Putamen (tissue), 1 donor: ENCODE data around the gene SIAH1.
"Not testable (repeated sequence)": the region's sequence is repeated elsewhere in the genome, so short reads cannot be mapped to it uniquely, and the experiment has no call there.

Source experiments
- DNase-seq: peaks from one replicate; pipeline ENCODE4 v3.0.0-alpha.2; 2016; ENCODE audit warnings: low spot score

SIAH1 gene

DNA sequence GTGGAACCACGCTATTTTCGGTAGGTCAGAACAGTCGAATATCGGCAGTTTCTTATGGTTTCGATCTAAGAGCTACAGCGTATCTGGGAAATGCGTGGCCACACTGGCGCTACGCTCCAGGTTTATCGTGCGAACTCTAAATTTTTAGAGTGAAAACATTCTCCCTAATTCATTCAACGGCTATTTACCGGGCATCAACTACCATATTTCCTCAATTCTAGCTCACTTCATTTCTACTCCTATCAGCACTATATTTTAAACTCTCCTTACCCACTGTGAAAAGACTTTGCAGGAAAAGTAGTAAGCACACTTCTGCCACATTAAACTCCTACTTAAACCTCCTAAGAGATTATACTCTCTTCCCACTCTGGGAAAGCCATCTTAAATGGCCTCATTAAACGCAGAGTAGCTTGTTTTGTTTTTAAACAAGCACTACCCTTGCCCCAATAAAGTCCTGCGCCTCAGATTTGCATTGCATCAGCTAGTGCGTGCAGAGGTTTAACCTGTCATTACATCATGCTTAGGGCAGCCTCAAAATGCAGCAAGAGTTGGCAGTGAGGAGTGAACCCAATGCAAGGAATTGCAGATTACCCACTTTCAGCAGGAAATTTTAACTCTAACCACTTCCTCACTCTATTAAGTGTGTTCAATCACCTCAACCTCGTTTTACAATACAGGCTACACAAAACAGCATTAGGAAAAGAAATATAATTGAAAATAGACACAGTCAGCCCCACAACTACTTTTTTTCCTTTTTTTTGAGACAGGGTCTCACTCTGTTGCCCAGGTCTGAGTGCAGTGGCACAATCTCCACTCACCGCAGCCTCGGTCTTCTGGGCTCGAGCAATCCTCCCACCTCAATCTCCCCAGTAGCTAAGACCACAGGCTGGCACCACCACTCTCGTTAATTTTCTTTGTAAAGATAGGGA lies 18.8 kb downstream of the SIAH1 start:
- peak; percentile 18 for DNase-seq

DNA sequence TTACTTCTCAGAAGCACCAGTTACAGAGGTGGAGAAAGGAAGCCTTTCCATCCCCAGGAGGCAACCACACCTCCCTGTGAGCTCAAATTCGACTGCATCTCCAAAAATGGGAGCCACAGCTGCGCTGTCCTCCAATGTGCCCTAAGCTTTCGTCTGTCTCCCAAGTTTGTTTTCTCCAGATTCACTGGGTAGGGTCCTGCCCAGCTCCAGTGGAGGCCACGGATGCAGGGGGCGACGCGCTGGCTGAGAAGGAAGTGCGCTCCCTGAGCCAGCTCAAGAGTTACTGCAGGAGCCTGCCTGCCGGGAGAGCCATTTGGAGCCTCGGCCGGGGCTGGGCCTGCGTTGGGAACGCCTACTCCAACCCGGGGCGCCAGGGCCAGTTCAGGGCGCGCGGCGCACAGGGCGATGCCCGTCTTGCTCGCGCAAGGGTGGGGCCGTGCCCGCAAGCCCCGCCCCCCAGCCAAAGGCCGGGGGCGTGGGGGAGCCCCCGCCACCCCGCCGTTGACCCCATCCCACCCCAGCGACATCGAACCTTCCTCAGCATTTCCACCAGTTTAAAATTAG lies 19.5 kb downstream of the SIAH1 start:
- peak; percentile 79 for DNase-seq

DNA sequence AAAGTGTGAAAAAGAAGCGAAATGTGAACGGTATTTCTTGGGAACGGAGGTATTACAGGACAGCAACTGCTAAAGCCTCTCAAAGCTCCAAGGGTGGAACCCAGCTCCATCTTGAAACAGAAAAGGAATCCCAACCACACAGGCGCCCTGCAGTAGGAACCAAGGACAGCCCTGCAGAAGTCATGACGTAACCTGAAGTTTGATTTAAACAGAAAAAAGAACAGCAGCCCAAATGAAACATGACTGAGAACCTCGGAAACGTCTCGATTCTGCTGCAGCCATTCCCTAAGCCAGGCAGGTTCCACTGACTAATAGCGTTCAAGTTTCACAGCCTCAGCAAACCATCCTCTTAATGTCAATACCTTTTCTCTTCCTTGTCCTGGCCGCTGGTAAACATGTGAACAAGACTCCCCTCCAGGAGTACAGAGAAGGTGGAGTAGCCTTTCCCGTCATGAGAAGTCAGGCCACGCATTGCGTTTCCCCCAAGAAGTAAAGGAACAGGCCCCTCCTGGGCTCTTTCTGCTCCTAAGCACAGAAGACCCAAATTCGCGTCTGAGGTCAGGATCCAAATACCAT lies 20.1 kb downstream of the SIAH1 start:
- DNase-seq = peak; percentile 18

DNA sequence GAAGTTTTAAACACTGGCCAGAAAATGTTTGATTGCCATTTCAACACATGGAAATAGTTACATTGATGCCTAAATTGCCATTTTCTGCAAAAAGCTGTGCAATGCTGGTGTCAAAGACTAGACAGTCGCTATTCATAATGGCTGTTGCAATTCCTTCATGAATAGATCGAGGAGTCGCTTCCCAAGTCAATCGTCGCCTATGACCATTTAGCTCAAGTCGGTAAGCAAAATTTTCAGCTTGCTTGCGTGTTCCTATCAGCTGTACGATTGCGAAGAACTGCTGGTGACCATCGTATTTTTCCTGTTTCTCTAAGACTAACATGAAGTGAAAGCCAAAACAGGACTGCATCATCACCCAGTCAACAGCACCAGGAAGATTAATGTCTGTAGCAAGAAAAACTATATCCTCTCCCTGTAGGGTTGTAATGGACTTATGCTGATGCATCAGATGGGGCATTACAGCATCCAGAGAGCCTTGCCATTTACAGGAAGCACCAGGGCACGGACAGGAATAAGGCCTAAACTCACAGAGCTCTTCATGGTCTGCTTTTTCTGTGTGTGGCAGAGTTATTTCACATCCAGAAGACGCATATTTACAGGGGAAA lies 23.6 kb downstream of the SIAH1 start:
- DNase-seq = no peak

DNA sequence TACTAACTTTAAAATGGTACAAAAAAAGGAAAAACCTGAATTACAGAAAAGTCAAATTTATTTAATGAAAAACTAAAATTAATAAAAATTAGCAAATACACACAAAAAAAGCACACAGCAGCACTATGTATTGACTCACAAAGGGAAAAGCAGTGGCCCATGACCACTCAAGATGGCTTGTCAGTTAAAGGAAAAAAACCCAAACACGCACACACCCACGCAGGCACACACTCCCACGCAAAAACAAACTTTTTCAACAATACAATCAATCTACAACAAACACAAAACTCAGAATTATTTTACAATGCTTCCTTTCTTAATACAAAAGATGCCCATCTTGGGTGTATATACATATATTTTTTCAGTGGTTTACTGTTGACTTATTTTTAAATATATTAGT lies 24.2 kb downstream of the SIAH1 start:
- no peak for DNase-seq

DNA sequence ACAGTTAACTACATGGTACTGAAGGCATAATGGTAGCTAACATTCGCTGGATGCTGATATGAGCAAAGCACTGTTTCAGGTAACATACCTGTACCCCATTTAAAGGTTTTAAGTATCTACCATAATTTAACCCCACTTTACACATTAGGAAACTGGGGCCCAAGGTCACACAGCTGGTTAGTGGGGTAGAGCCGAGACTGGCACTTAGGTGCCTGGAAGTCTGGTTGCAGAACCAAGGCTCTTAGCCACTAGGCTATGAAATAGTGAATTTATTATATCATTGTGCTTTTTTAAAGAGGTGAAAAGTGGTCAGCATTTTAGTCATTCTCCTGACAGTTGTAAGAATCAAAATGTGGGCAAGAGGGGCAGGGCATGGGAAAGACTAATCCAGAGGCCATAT lies 25.2 kb downstream of the SIAH1 start:
- DNase-seq = no peak

DNA sequence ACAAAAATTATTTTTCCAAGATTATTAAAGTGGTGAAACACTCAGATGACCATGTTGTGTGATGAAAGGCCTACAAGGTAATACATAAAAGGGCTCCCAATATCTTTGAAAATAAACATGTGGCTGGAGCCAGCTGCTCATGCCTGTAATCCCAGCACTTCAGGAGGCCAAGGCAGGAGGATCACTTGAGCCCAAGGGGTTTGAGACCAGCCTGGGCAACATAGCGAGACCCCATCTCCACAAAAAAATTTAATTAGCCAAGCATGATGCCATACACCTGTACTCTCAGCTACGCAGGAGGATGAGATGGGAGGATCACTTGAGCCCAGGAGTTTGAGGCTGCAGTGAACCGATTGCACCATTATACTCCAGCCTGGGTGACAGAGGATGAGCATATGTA lies 26.8 kb downstream of the SIAH1 start:
- no peak for DNase-seq

DNA sequence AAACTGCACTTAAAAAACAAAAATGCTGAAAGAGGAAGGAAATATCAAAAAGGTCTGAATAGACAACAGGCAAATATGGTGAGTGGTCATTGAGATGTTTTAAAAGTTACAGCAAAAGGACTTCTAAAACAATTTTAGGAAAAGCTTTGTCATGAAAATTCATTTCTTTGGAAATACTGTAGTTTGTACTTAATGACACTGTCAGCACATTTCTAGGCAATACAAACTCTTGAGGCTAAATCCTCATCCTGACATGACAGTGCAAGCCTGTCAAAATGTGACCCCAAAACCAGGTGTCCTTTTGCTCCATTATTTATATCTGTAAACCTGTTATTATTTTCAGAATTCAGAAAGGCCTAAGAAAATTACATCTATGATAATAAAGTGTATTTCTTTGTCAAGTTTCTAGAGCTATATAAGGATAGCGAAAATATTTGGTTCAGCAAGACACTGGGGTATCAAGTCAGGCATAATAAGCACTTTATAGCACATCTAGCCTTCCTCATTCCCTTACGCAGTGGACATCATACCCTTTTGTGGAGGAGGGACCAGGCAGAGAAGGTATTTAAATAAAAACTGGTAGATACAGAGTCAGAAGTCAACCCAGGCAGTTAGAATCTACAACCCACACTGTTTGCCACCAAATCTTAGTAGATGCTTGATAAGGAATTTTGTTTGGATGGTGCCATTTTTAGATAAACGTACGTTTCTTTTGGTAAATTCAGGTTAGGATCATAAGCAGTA lies 28.4 kb downstream of the SIAH1 start:
- DNase-seq = no peak

DNA sequence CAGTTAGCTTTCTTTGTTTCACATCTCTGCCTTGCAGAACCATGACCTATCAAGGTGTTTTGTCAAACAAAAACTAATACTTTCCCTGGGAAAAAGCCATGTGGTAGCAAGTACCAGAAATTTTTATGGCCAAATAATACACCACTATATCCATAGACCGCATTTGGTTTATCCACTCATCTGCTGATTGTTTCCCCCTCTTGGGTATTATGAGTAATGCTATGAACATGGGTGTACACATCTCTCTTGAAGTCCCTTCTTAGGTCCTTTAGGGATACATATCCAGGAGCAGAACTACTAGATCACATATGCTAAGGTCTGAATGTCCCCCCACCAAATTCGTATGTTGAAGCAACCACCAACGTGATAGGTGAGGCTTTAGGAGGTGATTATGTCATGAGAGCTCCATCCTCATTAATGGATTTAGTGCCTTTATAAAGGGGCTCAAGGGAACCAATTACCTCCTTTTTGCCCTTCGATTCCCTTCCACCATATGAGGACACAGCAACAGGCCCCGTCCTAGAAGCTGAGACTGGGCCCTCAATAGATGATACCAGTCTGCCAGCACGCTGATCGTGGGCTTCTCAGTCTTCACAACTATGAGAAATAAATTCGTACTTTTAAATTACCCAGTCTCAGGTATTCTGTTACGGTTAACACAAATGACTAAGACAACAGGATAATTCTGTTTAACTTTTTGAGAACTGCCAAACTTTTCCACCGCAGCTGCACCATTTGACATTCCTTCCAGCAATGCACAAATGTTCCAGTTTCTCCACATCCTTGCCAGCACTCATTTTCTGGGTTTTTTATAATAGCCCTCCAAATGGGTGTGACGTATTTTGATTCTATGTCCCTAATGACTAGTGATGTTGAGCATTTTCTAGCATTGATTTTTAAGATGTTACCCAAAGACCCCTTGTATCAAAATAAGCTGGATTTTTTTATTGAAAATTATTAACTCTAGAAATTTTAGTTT lies 30.0 kb downstream of the SIAH1 start:
- no peak for DNase-seq

DNA sequence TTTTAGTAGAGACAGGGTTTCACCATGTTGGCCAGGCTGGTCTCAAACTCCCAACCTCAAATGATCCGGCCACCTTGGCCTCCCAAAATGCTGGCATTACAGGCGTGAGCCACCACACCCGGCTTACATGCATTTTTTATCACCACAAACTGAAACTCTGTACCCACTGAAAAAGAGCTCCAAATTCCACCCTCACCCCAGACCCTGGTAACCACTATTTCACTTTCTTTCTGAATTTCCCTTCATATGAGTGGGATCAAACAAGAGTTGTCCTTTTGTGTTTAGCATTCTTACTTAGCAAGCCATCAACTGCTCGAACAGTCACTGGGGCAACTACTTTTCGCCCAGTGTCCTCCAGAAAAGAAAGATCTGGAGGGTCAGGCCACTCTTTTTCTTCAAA lies 30.8 kb downstream of the SIAH1 start:
- not testable (repeated sequence) for DNase-seq

DNA sequence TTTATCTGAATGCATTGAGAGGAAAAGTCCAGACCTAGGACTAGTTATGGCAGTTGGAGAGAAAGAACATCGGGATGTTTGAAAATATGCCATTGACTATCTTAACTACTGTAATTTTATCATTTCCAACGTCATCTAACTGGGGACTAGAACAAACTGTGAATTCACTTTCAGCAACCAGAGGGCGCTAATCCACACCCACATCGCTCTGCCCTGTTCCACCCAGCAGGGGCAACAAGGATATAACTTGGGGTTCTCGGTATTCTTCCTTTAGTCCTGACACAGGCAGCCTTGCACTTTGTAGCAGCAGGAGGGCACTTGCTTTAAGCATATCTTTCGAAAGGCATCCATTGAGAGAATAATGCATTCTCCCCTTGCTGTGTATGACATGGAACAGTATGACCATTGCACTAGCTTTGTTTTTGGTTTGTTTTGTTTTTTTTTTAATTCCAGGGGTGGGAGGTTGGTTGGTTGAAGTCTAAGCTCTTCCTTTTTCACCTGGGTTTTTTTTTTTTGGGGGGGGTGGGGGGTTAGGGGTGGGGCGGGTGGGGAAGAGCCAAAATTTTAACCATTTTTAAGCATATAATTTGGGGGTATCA lies 31.5 kb downstream of the SIAH1 start:
- peak; percentile 61 for DNase-seq

DNA sequence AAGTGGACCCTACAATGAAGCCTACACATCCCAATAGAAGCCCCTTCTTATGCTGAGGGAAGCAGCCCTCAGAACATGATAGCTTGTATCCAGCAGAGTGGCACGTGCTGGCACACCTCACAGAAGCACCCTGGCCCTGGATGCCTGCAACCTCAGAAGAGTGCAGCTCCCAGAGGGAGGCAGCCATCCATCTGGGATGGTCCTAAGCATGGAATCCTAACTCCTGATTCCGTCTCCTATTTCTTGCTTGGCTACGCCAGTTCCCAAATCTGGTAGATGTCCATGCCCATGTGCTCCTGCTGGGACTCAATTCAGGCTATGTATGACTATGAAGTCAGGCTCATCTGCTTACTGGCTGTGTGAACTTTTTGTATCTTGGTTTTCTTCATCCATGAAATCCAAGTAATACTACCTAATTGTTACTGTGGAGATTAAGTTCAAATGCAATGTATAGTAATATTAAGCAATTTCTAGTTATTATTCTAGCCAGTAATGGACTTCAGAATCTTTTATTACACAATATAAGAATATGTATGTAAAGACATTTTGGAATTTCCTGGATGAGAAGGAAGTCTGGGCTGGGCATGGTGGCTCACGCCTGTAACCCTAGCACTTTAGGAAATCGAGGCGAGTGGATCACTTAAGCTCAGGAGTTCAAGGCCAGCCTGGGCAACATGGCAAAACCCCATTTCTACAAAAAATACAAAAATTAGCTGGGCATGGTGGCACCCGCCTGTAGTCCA lies 32.4 kb downstream of the SIAH1 start:
- DNase-seq = no peak

DNA sequence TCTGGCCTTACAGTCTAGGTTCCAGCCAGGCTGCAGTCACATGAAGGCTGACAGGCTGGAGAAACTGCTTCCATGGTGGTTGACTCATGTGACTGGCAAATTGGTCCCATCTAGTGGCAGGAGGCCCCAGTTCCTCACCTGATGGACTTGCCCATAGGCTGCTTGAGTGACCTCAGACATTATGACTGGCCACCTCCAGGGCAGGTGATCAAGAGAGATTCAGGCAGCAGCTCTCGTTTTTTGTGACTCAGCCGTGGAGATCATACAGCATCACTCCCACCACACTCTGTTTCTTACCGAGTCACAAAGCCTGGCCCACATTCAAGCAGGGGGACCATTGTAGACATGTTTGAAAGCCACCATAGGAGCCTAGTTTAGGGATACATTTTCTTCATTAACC lies 34.5 kb downstream of the SIAH1 start:
- no peak for DNase-seq

DNA sequence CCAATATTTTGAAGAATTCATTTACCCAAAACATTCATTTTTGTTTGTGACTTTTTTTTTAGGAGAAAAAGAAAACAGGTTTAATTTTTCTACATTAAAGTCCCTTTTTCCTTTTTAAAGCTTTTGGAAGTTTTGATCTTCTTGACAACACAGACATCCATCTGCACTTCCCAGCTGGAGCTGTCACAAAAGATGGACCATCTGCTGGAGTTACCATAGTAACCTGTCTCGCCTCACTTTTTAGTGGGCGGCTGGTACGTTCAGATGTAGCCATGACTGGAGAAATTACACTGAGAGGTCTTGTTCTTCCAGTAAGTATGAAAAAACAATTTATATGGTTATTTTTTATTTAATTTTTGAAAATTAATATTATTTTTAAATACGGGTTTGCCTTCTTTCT lies 37.2 kb downstream of the SIAH1 start:
- DNase-seq = peak; percentile 36

DNA sequence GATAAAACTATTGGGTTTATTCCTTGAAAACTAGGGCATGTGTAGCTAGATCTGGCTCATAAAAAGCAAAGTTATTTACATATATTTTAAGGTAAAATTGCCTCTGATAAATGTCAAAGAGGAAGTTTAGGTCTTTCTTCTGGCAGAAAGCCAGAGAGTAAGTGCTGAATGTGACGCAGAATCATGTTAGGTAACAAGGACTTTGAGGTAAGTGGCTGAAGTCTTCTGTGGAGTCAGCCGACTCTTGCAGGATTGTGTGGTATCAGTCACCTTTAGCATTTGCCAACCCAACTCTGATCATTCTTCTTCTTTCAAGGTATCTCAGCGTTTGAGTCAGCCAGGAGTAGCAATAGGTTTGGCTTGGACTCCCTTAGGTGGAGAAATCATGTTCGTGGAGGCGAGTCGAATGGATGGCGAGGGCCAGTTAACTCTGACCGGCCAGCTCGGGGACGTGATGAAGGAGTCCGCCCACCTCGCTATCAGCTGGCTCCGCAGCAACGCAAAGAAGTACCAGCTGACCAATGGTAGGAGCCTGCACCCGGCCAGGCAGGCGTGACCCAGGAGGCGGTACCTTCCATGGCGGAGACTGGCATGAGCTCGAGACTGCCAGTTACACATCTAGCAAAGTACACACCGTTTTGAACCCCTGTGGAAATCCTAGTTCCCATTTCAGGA lies 37.9 kb downstream of the SIAH1 start:
- DNase-seq = no peak

DNA sequence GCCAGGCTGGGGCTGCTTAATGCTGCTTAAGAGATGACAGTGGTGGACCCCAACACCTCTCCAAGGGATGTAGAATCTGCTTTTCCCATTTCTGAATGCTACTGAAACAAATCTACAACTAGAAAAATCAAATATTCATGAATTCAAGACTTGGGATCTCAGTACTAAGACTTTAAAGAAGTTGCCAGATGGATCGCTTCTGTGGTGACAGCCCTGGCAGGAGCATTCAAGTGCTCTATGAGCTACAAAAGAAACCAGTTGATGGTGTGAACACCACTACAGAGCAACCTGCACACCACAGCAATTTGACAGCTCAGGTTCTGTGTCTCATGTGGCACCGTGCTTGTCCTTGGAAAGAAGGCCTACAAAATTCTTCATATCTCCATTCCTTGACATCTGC lies 42.6 kb downstream of the SIAH1 start:
- no peak for DNase-seq

DNA sequence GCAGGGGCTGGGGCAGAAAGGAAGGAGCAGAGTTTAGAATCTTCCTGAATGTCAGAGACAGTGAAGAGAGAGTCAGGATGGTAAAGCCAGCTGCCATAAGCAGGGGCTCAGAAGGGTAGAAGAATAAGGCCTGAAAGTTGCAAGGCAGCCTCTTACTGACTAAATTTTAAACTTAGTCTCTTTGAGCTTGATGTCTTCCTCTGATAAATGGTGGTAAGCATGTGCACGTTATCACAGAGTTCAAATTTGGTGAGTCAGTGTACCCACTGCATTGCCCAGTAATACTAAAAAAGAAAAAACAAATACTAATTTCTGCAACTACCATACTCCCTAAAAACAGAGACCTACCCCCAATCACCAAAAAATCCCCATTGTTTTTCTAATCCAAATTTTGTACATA lies 45.2 kb downstream of the SIAH1 start:
- DNase-seq = no peak

DNA sequence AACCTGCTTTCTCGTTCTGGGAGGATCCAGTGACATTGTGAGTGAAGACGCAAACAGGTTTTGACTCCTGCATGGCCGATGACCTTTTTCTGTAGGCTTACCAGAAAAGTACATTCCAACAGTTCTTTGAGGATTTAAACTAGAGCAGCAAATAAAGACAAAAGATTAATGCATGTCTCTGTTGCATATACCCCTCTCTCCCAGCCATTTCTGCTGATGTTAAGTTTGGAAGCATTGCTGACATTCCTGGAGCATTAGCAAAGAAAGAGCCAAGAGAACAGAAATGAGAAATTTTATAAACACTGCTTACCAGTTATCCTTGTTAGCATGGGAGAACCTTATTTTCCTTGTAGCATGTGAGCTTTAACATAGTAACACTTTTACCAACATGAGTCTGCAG lies 49.3 kb downstream of the SIAH1 start:
- no peak for DNase-seq

DNA sequence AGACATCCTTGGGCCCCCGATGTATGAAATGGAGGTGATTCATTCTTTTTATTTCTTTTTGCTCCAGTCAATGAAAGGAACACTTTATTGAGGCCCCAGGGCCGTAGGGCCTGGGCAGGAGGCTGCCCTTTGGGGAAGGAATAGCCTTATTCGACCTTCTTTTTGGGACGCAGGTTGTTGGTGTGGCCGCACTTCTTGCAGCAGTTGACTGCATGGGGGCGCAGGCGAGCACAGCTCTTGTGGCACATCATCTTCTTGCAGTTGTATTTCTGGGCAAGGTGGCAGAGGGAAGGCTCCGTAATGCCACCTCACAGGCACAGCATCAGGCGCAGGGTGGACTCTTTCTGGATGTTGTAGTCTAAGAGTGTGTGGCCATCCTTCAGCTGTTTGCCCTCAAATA lies 50.9 kb downstream of the SIAH1 start:
- no peak for DNase-seq
